HCT116 (cell line): ENCODE data around the gene BTNL9.
"Not testable (repeated sequence)": the region's sequence is repeated elsewhere in the genome, so short reads cannot be mapped to it uniquely, and the experiment has no call there.

Experiments used
- ATF3 ChIP-seq: IDR thresholded peaks from 2 replicates; pipeline ENCODE4 v1.6.1; 2012
- CTCF ChIP-seq, 3 experiments: fragments of 200-600 bp in 1 of 3; sonication (generic) in 1 of 3; IDR thresholded peaks in 2 of 3; conservative IDR thresholded peaks in 1 of 3; 2 replicates each; pipeline ENCODE4 v1.5.1; 2012 to 2017; ENCODE audit warnings: low read depth in 2 of 3, low read length in 2 of 3, antibody characterized with exemption in 1 of 3, borderline replicate concordance in 1 of 3, control low read depth in 1 of 3, mild to moderate bottlenecking in 1 of 3, mixed read lengths in 1 of 3, mixed run types in 1 of 3, moderate library complexity in 1 of 3; ENCODE audit not compliant: insufficient read depth in 1 of 3
- EZH2phosphoT487 ChIP-seq: fragments of 200-600 bp; IDR thresholded peaks from 2 replicates; pipeline ENCODE4 v1.6.1; 2018; ENCODE audit warnings: antibody characterized with exemption, borderline replicate concordance
- MAX ChIP-seq: IDR thresholded peaks from 2 replicates; pipeline ENCODE4 v1.6.1; 2012
- POLR2AphosphoS5 ChIP-seq: IDR thresholded peaks from 2 replicates; pipeline ENCODE4 v1.6.1; 2011; ENCODE audit warnings: mild to moderate bottlenecking, low read depth, low read length, moderate library complexity
- REST ChIP-seq: IDR thresholded peaks from 2 replicates; pipeline ENCODE4 v1.6.1; 2012; ENCODE audit warnings: low read depth
- SIN3A ChIP-seq: IDR thresholded peaks from 2 replicates; pipeline ENCODE4 v1.6.1; 2012; ENCODE audit warnings: low read depth
- TCF7L2 ChIP-seq: IDR thresholded peaks from 2 replicates; pipeline ENCODE4 v1.7.0; 2011; ENCODE audit warnings: borderline replicate concordance, inconsistent platforms; ENCODE audit not compliant: insufficient read depth, insufficient read length; ENCODE audit errors: extremely low read depth
- ZFX ChIP-seq: fragments of 450-650 bp; IDR thresholded peaks from 2 replicates; pipeline ENCODE4 v1.6.1; 2017

- TF ChIP-seq CTCF (IDR thresholded peaks at IDR 0.05 in 2 of 3, conservative IDR thresholded peaks at IDR 0.05 in 1 of 3; ENCODE audit: borderline replicate concordance in 1 of 3, insufficient read depth in 1 of 3, low read depth in 2 of 3, low read length in 2 of 3); MAX; REST; POLR2AphosphoS5; ATF3; ZFX; SIN3A; EZH2phosphoT487; TCF7L2: not testable (repeated sequence)
Observed at GRCh38 chr5:181014654-181015053, 25.4 kb upstream of the BTNL9 start.
